Ascending aorta (tissue), 2 donors: ENCODE results near the gene ACOXL. TPM values are rescaled to one million over a fixed set of nuclear protein-coding genes. Genes with fewer than 3 reads are reported as not detected.

Experiments used
- DNase-seq, 2 donors: peaks; one replicate each; pipeline ENCODE4 v3.0.0-alpha.2; 2019; ENCODE audit warnings: low spot score in 2 of 2
- H3K27ac ChIP-seq, 2 donors: fragments of 200-600 bp; sonication (generic); one replicate each; pipeline ENCODE4 v1.5.1; 2016 to 2017; ENCODE audit warnings: mild to moderate bottlenecking in 1 of 2
- H3K27me3 ChIP-seq: fragments of 200-600 bp; sonication (generic); one replicate; pipeline ENCODE4 v1.5.1; 2017
- H3K36me3 ChIP-seq, 2 donors: fragments of 200-600 bp; sonication (generic); one replicate each; pipeline ENCODE4 v1.5.1; 2016
- H3K4me1 ChIP-seq, 2 donors: fragments of 200-600 bp; sonication (generic); one replicate each; pipeline ENCODE4 v1.5.1; 2016 to 2017; ENCODE audit warnings: mild to moderate bottlenecking in 1 of 2
- H3K4me3 ChIP-seq, 2 donors: fragments of 200-600 bp; sonication (generic); one replicate each; pipeline ENCODE4 v1.5.1; 2016 to 2017; ENCODE audit warnings: mild to moderate bottlenecking in 1 of 2
- H3K9me3 ChIP-seq, 2 donors: fragments of 200-600 bp; sonication (generic); one replicate each; pipeline ENCODE4 v1.5.1; 2016
- CTCF ChIP-seq, 3 experiments: fragments of 200-600 bp in 2 of 3; fragments of 450-650 bp in 1 of 3; sonication (generic) in 2 of 3; IDR thresholded peaks; one replicate each; pipeline ENCODE4 v1.5.1; 2016 to 2019; ENCODE audit warnings: antibody characterized with exemption in 3 of 3, mild to moderate bottlenecking in 1 of 3, moderate library complexity in 1 of 3
- intact Hi-C: fragments of 100-400 bp; cut with DNase I; formaldehyde crosslinking; loops from one replicate; pipeline ENCODE4 v1.15.1; 2023
- total RNA-seq: library from RNA; depleted of rRNA; stranded (reverse); fragments of >200 nt; gene quantifications from one replicate; pipeline ENCODE4 v1.1.0, GENCODE V29; 2016

ACOXL gene
- total RNA-seq, 1 donor from 2014 or later, result not detected

GRCh38 chr2:111159641-111160040 lies 427.3 kb downstream of the ACOXL start:
- Histone ChIP-seq H3K36me3 (no peaks in the 10 kb centered on the region), H3K9me3 (no peaks in the 10 kb centered on the region), H3K27ac (no peak overlapping the region), H3K4me1 (peaks cover 6 to 21% of the 10 kb centered on the region in 2 donors), H3K27me3 (no peaks in the 10 kb centered on the region), H3K4me3 (no peak overlapping the region)
- intact Hi-C loops, result loop anchor here (5.0 kb wide), 1 partner anchor 37 kb away; the partner anchor contains the start of gene BCL2L11
- TF ChIP-seq CTCF (IDR thresholded peaks at IDR 0.05), result no peak
- DNase-seq, result no peak

GRCh38 chr2:111160758-111161157 lies 428.4 kb downstream of the ACOXL start:
- no peak for TF ChIP-seq CTCF (IDR thresholded peaks at IDR 0.05)
- Histone ChIP-seq H3K4me3 (no peak overlapping the region), H3K36me3 (no peaks in the 10 kb centered on the region), H3K27ac (no peak overlapping the region), H3K4me1 (peaks cover 9 to 21% of the 10 kb centered on the region in 2 donors), H3K27me3 (no peaks in the 10 kb centered on the region), H3K9me3 (no peaks in the 10 kb centered on the region)
- no peak for DNase-seq
- intact Hi-C loops, result loop anchor here (5.0 kb wide), 1 partner anchor 38 kb away; the partner anchor contains the start of gene BCL2L11

- intact Hi-C loops, result loop anchor here (5.0 kb wide), 1 partner anchor 40 kb away; the partner anchor contains the start of gene BCL2L11
- Histone ChIP-seq H3K4me1 (peaks cover 9 to 21% of the 10 kb centered on the region in 2 donors), H3K27ac (no peak overlapping the region), H3K4me3 (peak overlapping the region in 1 of 2 donors; percentile 16), H3K27me3 (no peaks in the 10 kb centered on the region), H3K36me3 (peaks cover 0 to 3% of the 10 kb centered on the region in 2 donors), H3K9me3 (no peaks in the 10 kb centered on the region)
- peak in 1 of 2 donors; percentile 79 for DNase-seq
- no peak for TF ChIP-seq CTCF (IDR thresholded peaks at IDR 0.05)
These were observed 429.6 kb downstream of the ACOXL start for GRCh38 chr2:111161971-111162370.

GRCh38 chr2:111162718-111163331 lies 430.5 kb downstream of the ACOXL start:
- Histone ChIP-seq H3K36me3 (peaks cover 0 to 3% of the 10 kb centered on the region in 2 donors), H3K27ac (no peak overlapping the region), H3K4me1 (peaks cover 9 to 21% of the 10 kb centered on the region in 2 donors), H3K9me3 (no peaks in the 10 kb centered on the region), H3K27me3 (no peaks in the 10 kb centered on the region), H3K4me3 (no peak overlapping the region)
- no peak for TF ChIP-seq CTCF (IDR thresholded peaks at IDR 0.05)
- intact Hi-C loops, result loop anchor here (5.0 kb wide), 1 partner anchor 41 kb away; the partner anchor contains the start of gene BCL2L11
- no peak for DNase-seq

- intact Hi-C loops, result loop anchor here (5.0 kb wide), 1 partner anchor 42 kb away; the partner anchor contains the start of gene BCL2L11
- DNase-seq, result no peak
- no peak for TF ChIP-seq CTCF (IDR thresholded peaks at IDR 0.05)
- Histone ChIP-seq H3K9me3 (no peaks in the 10 kb centered on the region), H3K4me3 (no peak overlapping the region), H3K27me3 (no peaks in the 10 kb centered on the region), H3K27ac (peak overlapping the region in 1 of 2 donors; percentile 24), H3K4me1 (peaks cover 9 to 21% of the 10 kb centered on the region in 2 donors), H3K36me3 (peaks cover 0 to 3% of the 10 kb centered on the region in 2 donors)
These were observed 431.7 kb downstream of the ACOXL start for GRCh38 chr2:111164078-111164477.
